ENCODE results near the gene NHLH2.
A peak's percentile ranks its signal among the peaks of the same experiment; 100 is the strongest.

The NHLH2 gene

DNA sequence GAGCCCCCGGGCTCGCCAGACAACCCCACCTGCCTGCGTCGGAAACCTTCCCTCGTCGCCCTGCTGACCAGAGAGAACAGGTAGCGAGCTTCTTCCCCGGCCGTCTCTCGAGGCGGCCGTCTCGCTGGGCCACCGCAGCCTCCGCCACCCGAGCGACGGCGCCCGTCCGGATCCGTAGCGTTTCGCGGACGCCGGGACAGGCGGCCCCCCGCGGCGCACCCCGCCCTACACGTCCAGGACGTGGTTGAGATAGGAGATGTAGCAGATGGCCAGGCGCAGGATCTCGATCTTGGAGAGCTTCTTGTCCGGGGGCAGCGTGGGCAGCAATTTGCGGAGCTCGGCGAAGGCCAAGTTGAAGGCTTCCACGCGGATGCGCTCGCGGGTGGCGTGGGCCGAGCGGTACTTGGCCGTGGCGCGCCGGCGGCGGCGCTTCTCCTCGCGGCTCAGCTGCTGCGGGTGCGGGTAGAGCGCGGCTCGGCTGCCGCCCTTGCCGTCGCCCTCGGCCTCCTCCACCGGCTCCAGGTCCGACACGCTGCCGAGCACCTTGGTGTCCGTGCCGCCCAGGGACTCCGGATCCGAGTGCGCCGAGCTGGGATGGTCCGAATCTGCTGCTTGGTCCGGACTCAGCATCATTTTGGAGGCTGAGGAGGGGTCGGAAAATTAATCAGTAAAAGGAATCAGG is 3.0 kb downstream of the NHLH2 start:
- DNase-seq, result no peak

DNA sequence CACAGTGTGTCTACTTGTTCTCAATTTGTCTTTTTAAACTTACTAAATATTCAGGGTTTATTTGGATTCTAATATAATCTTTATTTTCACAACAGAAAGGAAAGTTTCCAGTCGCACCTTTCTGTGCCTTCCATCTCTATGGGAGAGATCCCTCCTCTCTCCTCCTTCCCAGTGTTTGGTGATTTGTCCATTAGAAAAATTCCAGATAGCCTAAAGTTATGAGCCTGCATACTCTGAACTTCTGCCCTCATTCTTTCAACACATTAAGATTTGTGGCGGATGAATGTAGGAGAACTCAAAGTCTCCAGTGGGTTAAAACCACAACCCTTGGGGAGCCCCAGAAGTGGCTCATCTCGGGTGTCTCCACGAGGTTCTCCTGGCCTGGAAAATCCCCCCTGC is 3.6 kb downstream of the NHLH2 start:
- no peak for DNase-seq

DNA sequence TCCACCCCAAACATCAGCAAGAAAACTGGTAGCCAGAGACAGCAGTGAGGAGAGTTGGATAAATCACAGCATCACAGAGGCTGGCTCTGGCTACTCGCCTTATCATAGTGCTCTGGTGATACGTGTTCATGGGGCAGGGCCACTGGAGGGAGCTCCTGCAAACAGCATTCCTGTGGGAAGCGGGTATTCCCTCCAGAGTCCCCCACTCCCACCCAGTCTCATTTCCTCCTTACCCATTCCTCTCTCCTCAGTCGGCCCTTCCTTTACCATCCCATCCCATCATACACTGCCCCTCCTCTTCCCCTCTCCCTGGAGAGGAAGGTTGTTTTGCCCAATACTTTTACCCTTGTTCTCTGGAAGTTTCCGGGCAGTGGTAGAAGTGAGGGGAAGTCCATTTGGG is 7.1 kb downstream of the NHLH2 start:
- DNase-seq, result no peak

DNA sequence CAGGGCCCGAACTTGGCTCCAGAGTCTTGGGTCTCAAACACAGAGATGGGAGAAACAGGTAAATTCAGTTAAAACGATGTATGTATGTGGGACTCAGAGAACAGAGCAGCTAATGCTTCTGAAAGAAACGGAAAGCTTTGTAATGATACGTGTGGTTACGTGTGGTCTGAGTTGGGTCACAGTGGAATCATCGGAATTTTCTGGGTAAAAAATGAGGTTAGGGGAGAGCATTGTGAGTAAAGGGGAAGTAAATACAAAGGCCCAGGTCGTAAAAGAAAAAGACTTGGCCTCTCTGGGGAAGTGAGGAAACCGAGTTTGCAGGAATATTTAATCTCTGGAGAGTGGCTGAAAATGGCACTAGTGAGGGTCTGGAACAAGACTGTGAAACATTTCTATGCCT is 8.3 kb downstream of the NHLH2 start:
- no peak for DNase-seq

DNA sequence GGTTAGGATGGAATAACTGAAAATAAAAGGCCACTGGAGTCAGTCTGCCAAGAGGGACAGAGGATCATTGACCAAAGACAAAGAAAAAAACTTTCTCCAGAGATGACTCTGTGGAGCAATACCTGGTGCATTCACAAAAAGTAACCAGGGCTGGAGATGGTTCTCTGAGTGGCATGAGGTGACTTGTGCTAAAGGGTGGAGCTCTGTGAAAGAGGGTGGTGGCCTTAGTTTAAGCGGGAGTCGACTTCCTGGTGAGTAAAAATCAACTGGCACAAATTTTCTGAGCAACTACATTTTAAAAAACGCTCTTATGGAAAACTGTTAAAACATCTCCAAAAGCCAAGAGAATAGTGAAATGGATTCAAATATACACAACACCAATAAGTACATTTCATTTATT is 10.0 kb downstream of the NHLH2 start:
- no peak for DNase-seq

DNA sequence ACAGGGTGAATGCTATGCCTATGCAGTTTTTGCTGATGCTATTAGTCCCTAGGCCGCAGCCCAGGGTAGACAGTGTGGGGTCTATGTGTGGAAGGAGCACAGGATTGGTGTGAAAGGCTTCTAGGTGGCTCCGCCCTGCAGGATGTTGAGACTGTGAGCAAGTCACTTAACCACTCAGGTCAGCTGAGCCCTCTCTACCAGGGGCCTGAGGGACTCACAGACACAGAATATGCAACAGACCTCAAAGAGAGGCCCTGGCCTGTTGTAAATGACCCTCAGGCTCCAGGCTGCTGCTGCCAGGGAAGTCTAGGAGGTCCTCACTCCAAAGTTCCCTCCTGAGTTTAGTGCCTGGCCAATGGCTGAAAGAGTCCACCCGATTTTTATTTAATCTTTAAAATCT is 11.0 kb downstream of the NHLH2 start:
- DNase-seq, result no peak

DNA sequence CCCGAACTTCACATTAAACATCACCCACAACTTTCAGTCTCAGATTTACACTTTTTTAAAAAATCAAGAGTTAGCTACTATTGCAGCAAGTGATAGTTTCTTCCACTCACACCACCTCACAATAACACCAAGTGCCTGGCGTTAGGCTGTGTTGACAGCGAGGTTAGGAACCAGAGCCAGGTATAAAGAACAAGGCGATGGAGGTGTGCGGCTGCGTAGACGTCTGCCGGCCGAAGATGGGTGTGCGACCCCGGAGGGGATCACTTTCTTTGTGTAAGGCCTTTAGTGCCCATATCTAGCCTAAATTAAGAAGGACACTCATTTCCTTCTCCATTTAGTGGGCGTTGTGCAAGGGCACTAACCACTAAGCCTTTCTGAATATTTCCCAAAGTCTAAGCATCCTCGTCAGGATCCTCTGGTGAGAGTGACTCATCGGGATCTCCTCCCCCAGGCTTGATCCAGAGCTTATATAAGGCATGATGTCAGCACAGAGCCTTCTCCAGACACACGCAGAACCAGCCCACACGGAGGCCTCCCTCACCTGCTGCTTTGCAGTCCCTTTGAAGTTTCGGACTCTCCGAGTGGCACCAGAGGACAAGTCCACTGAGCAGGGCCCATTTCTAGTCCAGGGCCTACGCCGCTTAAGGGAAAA is 11.8 kb downstream of the NHLH2 start:
- DNase-seq, result peak; percentile 89

DNA sequence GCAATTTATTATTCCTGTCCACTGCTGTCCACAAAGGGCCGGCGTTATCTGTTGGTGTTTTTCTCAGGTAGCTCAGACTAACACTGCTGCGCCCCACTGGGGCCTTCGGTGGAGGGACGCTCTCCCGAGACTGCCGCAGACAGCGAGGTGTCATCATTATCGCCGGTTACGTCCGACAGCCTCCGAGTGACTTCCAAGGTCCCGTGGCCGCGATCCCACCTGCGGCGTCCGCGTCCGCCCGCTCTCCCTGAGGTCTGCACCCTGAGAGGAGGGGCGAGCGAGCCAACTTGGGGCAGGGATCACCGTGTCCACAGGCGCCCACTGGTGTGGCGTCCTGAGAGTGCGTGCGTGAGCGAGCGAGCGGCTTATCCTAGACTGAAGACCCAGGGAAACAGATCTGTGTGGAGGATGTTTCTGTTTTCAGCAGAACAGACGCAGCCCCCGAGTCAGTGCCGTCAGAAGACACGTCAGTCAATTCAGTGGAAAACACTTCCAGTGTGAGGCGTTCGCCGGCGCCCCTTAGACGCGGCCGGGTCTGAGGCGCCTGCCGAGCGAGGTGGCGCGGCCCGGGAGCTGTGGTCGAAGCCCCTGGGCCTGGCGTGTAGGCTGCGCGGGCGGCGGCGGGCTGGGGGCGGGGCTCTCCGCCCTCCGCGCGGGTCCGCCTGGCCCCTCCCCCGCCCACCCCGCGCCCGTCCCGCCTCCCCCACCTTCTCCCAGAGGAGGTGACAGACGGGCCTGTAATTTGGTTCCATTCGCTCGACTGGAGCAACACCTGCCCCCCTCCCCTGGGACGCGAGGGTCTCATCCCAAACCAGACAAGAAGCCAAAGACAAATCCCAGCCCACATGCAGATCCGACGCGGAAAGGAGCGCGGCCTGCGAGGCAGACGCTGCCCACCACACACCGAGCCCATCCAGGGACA is 12.6 kb downstream of the NHLH2 start:
- no peak for DNase-seq

DNA sequence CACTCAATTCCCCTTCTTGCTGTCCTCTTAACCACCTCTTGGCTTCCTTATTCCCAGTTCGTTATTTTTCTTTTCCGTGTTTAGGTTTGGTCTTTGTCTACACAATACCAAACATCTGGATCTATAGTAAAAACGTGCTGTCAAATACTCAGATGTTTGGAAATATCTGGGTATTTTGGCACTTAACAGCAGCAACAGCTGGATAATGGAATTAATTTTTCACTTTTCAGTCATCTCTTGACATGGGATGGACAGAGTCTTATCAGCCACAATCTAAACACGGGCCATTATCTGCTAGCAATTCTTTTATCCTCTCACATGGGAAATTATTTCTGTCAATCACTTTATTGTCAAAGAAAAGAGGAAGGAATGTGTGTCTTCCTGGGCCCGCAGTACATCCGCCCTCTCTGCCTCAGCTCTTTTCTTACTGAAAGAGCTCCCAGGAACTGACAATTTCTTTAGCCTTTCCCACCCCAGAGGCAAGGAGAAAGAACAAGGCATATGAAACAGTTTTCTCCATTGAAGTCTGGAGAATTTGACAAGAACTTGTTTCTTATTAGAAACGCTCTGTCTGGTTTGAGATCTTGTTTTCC is 13.4 kb downstream of the NHLH2 start:
- no peak for DNase-seq

DNA sequence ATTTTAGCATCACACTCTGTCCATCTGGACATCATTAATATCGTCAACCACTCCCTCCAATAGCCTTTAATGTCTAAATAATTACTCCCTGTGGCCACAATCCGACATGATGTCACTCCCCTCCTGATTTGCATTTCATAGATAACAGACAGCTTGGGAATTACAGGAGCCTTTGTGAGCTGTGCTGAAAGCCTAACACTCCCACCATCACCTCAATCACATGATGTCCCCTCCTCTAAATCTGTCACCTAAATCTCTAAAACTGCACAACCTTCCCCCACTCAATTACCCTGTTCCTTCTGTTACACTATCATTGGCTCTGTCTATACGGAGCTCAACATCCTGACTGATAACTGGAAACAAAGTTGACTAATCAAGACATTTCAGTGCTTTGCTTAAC is 14.3 kb downstream of the NHLH2 start:
- DNase-seq, result no peak

DNA sequence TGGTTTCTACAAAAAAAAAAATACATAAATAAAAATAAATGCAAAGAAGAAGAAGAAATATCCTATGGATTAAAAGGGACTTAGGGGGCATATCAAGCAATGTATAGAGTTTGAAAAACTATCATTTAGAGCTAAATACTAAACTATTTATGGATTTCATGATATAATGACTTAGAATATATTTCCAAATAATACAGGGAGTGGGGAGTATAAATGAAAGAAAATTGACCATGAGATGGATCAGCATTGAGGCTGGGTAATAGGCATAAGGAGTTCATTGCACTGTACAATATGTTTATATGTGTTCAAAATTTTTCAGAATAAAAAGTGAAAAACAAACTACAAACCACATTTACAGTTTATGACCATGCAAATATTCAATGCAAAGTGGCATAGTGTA is 18.8 kb downstream of the NHLH2 start:
- no peak for DNase-seq

DNA sequence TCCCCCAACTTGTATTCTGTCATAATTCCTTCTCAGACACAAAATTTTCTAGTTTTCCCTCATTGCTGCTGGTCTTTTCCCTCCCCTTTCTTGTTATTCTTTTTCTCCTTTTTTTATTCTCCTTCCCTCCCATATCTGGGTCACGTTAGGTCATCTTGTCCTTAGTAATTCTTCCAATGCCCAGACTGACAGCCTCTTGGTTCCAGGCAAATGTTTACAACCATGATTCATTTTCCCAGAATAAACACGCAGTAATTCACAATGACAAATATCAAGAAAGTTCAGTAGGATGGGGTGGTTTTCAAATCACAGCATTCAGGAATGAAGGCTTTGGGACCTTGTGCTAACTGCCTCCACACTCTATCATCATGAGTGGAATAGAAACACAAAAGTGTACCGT is 25.2 kb downstream of the NHLH2 start:
- no peak for DNase-seq

DNA sequence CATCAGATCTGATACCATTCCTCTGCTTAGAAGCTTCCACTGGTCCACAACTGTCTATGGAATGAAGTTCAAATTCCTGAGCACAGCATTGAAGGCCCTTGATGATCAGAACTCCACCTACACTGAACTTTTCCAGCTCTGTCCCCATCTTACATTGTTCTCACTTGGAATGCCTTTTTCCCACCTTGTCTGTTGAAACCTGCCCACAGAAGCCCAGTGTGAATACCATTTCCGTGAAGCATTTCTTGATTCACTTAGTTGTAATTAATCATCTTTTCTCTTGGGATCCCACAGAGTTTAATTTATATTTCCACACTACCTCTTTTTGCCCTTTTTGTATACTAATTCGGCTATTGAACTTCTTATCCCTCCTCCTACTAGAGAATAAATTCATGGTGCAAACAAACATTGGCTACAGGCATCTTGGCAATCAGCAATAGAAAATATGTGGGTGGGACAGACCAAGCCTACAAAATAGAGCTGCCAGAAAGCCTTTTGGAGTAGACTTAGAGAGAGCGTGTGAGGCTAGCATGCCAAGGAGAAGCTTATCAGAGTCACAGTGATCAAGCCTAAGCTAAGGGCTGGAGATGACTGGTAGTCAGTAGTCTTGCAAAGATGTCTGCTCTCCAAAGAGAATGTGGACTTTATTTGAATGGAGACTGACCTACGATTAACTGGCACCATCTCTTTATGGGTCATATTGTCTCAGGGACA is 26.1 kb downstream of the NHLH2 start:
- no peak for DNase-seq

DNA sequence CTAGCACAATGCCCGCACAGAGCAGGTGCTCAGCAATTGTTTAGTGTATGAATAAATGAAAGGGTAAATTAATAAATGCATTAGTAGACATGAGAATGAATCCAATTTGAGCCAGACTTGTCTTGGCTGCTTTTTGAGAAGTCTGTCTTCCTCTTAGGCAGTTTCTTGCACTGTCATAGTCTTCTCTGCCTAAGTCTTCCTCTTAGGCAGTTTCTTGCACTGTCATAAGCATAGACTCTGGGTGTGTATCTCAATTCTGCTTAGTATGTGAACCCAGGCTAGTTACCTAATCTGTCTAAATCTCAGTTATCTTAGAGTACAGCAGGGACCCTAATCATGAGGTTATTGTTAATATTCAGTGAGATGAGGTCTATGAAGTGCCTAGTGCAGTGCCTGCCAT is 27.2 kb downstream of the NHLH2 start:
- DNase-seq, result no peak

DNA sequence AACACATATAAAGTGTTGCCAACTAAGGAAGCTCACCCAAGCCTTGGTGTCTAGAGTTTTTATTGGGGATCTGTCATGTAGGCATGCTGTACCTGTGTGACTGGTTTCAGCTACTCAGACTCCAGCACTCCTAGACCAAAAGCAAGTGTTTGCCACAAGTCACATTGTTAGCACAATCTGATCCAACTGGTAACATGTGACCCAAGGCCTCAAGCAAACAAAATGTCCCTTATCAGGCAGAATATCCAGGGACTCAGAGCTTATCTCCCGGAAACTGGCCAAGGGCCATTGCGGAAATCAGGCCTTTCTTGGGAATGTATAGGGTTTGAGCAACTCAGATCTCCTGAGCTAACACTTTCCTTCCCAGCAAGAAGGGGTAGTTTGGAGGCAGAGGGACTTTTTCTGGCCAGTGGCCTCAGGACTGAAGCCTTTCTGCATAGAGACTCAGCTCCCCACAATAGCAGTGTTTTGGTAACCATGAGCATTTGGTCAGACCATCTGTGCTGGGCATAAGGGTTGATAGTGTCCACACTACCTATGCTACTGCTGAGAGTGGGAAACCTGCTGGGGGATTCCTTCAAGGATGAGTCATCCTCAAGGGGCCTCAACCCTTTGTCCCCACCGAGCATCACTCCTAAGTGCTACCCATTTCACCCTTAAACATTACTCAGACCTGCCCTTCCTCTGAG is 29.6 kb downstream of the NHLH2 start:
- no peak for DNase-seq

DNA sequence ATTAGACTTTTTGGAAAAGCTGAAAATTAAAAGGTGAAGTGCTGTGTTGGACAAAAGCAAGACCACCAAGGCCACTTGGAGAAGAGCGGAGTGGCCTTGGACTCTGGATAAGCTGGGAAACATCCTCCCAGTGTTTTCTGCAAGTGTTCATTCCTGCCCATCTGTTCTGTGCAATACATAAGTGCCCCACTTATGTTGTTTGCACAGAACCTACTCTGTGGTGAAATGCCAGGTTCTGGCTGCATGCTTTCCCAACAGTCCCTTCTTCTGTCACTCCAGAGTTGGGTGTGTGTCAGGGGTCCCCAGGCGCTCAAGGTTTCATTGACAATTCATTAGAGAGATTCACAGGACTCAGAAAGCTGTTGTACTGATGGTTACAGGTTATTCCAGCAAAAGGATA is 30.3 kb downstream of the NHLH2 start:
- DNase-seq, result no peak

DNA sequence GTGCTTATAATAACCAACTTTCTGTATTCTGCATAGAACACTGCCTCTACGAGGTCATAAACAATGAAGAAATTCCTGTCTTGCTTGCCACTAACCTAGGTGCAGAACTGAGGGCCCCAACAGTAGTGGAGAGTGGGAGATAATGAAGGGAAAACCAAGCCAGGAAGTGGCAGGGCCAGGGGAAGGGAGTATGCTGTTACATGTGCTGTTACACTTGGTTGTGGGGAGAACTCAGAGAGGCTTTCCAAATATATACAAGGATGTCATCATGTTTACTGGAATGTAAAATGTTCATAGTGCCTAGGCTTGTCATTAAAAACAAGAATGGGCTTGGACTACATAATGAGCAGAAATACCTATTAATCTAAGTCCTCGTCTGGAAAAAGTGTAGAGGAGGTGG is 31.1 kb downstream of the NHLH2 start:
- DNase-seq, result no peak

DNA sequence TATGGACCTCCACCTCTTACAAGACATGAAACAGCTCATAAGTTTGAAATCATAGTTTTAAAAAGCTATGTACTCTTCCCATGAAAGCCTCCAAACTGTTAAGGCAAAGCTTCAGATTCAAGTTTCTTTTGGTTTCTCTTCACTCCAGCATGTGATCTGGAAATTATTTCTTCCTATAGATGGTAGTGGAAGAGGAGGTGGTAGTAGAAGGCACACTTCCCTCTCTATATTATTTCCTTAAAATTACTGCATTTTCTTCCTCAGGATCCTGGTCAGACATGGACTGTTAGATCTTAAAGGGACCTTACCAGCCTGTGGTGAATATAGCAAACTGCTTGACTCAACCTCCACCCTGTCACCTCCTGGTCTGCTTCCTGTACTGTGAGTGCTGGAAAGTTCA is 31.9 kb downstream of the NHLH2 start:
- DNase-seq, result no peak

DNA sequence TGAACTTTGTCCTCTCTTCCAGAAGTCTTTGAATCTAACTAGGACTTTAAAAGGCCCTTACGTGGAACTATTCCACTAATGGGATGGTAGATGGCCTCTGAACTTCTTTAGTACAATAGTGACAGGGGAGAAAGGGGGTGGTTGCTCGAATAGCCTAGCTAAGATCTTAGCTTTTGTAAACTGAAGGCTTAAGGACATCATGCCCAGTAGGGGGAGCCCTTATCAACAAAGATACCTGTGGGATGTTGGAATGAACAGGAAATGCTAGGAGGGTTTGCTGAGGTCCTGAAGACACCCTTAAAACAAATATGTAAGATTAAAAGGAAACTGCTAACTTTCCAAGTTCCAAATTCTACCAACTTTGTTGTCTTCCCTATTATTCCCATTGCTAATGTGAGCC is 33.2 kb downstream of the NHLH2 start:
- DNase-seq, result peak; percentile 55

DNA sequence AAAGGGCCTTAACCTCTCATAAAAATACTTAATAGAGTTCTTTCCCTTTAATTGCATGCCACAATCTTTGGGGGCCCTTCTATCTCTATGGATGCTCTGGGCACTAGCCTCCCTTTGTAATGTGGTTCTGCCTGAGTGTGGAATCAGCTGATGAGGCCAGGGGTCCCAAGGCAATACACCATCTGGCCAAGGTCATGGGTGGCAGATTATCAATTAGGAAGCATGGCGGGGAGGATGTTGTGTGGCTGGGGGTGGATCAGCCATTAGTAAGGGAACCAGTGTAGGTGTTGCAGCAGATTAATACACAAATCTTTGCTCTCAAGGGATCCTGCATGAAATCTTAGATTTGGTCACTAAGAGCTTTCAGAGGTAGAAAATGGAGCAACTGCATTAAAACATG is 35.3 kb downstream of the NHLH2 start:
- no peak for DNase-seq

DNA sequence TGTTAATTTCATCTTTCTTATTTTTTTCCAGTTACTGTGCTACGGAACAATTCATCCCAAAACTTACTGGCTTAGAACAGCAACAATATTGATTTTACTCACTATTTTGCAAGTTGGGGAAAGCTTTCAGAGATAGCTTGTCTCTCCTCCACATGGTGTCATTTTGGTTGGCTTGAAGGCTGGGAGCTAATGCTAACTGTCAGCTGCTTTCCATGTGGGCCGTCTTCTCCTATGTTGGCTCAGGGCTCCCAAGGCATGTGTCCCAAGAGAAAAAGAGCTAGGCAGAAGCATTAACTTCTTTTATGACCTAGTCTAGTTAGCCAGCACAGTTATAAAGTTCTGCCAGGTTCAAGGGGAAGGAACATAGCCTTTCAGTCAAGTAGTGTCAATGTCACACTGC is 38.5 kb downstream of the NHLH2 start:
- no peak for DNase-seq

DNA sequence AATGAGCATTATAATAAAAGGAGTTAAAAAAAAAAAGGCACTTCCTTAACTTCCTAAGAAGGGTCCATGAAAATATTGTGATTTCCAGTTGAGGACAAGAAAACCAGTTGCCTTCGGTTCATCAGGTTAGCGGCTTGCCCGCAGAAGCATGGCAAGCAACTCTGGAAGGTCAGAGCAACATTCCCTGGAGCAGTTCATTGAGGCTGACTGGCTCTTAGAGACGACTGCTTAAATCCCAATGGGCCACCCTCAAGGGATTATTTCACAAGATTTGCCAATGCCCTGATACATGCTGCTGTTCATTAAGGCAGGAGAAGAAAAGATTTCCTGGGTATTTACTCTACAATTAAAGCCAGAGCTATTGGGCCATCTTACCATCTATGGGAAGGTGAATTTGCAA is 43.4 kb downstream of the NHLH2 start:
- DNase-seq, result no peak

Measured in amniotic stem cell (primary cell).